IPS-18c (cell line): Measurements from ENCODE around the gene COG2.
"Not testable (repeated sequence)": the region's sequence is repeated elsewhere in the genome, so short reads cannot be mapped to it uniquely, and the experiment has no call there.

Experiments used
- H3K4me3 ChIP-seq: 2 replicates; pipeline ENCODE4 v1.7.0; 2013; ENCODE audit warnings: low read depth, mild to moderate bottlenecking, low read length, moderate library complexity; ENCODE audit not compliant: insufficient read depth
- H3K9me3 ChIP-seq: one replicate; pipeline ENCODE4 v1.6.1; 2013; ENCODE audit warnings: mild to moderate bottlenecking, low read length, moderate library complexity; ENCODE audit not compliant: control insufficient read depth, insufficient read depth

COG2 gene

DNA sequence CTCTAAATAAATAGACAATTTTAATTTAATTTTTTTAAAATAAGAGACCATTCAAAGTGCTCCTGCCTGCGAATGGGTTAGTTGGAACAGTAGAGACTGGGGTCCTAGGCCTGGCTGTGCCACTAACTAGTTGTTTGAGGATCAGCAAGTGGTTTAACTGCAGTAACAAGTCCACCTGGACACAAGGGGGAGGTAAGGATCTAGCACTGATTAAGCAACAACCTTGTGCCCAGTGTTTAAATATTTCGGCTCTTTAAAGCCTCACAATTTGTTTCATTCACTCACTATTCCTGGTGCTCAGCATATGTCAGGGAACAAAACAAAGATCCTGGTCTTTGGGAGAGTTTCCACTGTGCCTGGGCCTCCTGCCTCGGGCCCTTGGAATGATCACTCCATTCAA lies 73.2 kb downstream of the COG2 start:
- H3K9me3 ChIP-seq, result no peaks in the 10 kb centered on the region

DNA sequence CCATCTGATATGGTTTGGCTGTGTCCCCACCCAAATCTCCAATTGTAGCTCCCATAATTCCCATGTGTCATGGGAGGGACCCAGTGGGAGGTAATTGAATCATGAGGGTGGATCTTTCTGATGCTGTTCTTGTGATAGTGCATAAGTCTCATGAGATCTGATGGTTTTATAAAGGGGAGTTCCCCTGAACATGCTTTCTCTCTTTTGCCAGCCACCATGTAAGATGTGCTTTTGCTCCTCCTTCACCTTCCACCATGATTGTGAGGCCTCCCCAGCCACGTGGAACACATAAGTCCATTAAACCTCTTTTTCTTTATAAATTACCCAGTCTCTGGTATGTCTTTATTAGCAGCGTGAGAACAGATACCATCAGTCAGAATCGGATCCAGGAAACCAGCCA lies 74.2 kb downstream of the COG2 start:
- H3K4me3 ChIP-seq, H3K9me3 ChIP-seq: not testable (repeated sequence)

More for the DNA sequence above, 73.2 kb downstream of the COG2 start:
- H3K4me3 ChIP-seq, result no peak overlapping the region

DNA sequence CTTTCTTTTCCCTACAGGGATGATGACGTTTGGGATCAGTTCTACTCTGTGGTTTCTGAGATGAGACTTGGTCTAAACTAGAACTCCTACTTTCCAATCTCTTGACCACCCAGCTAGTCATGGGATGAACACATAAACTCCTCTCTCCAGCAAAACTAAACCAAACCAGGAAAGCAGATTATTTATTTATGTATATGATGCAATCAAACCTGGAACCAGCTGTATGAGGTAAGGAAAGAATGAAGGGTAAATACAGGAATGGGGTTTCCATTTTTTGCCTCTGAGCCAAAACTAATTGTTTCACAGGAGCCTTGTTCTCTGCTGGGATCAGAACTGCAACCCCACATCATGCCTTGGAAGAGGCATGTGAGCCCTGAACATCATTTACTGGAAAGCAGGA lies 75.0 kb downstream of the COG2 start:
- H3K9me3 ChIP-seq, result no peaks in the 10 kb centered on the region
- no peak overlapping the region for H3K4me3 ChIP-seq

DNA sequence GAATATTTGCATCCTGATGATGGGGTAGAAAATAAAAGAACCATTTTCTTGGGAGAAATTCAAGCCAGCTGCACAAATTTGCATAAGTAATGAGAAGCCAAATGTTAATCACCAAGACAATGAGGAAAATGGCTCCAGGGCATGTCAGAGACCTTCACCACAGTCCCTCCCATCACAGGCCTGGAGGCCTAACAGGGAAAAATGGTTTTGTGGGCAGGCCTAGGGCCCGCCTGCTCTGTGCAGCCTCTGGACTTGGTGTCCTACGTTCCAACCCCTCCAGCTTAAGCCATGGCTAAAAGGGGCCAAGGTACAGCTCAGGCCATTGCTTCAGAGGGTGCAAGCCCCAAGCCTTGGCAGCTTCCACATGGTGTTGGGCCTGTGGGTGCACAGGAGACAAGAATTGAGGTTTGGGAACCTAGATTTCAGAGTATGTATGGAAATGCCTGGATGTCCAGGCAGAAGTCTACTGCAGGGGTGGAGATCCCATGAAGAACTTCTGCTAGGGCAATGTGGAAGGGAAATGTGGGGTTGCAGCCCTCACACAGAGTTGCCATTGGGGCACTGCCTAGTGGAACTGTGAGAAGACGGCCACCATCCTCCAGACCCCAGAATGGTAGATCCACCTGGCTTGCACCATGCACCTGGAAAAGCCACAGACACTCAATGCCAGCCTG lies 79.7 kb downstream of the COG2 start:
- H3K9me3 ChIP-seq, H3K4me3 ChIP-seq: not testable (repeated sequence)

DNA sequence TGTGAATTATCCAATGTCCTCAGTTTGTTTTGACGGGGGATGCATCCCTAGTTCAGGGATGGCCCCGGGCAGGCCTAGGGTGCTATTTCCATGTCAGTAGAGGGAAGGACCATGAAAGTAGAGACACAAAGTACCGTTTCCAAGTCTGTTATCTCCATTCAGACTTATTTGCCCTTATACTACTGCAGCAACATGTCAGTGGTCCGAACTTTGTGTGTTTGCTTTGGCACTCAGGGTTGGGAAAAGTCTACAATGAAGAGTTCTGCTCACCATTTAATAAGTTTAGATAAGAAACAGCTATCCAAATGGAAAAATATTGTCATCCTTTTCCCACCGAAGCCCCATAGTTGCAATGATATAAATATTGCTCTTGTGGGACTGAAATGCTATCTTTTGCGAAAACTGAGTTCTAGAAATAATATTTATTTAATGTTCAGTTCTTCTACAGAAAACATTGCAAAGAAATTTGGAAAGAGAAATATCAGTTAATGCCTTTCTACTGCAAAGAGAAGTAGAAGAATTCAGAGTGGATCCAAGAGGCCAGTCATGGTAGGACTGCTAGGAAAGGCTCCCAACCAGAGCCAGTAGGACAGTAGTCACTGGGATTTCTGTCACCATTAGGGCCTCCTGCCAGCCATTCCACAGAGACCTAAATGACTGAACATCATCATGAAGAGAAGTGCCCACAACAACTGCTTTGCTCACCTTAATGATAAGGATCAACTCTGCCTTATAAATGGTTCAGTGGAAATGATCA lies 83.2 kb downstream of the COG2 start:
- Histone ChIP-seq H3K9me3 (peaks cover 3% of the 10 kb centered on the region), H3K4me3 (no peak overlapping the region)

DNA sequence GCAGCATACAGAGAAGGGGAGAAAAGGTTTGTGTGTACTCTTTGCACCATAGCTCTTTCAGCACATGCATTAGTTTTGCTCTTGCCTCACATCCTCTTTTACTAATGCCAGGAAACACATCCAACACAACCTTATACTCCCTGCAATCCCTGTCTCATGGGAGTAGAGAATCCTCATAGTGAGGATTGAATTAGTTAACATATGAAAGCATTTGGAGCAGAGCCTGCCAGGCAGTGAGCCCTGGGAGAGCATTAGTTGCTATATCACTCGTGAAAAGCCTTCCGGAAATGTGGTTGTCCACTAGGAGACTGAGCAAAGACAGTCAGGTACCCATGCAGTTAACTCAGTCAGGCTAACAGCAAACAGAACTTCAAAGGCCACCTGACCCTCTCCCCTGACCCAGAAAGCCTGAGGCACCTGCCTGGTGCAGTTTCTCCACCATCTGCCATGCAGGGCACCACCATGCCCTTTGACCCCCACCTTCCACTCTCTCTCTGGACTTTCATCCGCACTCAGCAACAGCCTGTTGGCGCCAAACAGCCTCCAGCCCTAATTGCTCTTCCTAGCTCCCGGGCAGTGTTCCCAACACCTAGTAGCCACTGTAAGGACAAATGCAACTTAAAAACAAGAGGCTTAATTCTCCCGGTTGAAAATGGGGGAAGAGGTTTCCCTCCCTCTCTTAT lies 86.6 kb downstream of the COG2 start:
- H3K4me3 ChIP-seq, result no peak overlapping the region
- no peaks in the 10 kb centered on the region for H3K9me3 ChIP-seq

DNA sequence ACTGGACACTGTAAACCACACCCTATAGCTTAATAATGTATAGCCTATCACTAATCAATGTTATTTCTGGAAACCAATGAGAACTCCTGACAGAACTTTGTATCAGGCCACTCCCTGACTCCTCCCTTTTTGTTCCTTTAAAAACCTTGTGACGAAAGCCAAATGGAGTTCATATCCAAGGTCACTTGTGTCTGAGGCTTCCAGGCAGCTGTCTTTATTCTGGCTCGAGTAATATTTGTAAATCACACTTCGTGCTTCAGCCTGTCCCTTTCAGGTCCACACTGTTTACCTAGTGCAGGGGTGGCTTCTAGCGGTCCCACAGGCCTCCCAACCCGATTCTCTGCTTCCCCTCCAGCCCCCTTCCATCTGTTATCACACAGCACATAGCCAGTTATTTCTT lies 88.7 kb downstream of the COG2 start:
- H3K4me3 ChIP-seq, result no peak overlapping the region
- no peaks in the 10 kb centered on the region for H3K9me3 ChIP-seq

DNA sequence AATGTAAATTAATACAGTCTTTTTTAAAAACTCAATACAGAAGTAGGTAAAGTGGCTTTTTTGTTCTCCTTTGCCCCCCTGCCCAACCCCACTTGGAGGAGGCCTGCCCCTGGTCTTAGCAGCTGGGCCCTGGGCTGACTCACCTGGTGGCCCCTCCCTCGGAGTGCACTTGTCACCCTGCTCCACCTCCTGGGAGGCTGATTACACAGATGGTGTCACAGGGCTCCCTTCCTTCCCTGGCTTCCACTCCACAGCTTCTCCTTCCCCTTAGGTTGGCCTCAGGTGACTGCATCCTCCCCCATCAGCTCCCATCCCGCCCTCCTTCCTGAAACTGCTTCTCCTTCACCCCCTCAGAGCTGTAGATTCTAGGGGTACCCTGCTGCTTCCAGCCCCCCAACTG lies 93.2 kb downstream of the COG2 start:
- no peaks in the 10 kb centered on the region for H3K9me3 ChIP-seq
- H3K4me3 ChIP-seq, result no peak overlapping the region

DNA sequence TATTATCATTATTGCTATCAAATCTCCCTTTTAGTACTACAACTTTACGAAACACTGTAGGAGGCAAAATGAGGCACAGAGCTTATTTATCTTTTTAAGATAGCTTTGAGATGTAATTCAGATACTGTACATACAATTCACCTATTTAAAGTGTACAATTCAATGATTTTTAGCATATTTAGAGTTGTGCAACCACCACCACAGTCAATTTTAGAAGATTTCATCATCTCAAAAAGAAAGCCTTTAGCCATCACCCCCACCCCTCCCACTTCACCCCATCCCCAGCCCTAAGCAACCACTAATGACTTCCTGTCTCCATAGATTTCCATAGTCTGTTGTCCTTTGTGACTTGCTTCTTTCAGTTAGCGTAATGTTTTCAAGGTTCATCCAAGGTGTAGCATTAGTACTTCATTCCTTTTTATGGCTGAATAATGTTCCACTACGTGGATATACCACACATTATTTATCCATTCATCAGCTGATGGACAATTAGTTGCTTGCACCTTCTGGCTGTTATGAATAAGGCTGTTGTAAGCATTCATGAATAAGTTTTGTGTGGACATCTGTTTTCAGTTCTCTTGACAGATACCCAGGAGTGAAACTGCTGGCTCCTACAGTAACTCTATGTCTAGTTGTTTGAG lies 95.5 kb downstream of the COG2 start:
- Histone ChIP-seq H3K4me3 (no peak overlapping the region), H3K9me3 (no peaks in the 10 kb centered on the region)

DNA sequence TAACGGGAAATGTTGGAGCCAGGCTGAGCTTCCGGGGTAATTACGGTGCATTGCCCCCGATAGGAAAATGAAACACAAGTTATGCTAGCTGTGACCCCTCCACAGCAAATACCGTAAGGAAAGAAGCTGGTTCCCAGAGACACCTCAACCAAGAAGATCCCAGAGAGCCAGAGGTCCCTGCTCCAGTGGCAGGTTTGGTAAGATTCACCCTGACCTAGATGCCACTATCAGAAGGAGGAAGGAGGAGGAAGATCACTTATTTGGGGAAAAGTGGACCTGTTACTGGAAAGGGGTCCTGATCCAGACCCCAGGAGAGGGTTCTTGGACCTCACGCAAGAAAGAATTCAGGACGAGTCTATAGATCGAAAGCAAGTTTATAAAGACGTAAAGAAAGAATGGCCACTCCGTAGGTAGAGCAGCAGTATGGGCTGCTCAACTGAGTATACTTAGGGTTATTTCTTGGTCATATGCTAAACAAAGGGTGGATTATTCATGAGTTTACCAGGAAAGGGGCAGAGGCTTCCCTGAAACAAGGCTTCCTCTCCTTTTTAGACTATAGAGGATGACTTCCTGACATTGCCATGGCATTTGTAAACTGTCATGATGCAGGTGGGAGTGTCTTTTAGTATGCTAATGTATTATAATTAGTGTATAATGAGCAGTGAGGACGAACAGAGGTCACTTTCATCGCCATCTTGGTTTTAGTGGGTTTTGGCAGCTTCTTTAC lies 97.4 kb downstream of the COG2 start:
- H3K4me3 ChIP-seq, result no peak overlapping the region
- H3K9me3 ChIP-seq, result no peaks in the 10 kb centered on the region
